Measurements from ENCODE around the gene VAT1L.

DNA sequence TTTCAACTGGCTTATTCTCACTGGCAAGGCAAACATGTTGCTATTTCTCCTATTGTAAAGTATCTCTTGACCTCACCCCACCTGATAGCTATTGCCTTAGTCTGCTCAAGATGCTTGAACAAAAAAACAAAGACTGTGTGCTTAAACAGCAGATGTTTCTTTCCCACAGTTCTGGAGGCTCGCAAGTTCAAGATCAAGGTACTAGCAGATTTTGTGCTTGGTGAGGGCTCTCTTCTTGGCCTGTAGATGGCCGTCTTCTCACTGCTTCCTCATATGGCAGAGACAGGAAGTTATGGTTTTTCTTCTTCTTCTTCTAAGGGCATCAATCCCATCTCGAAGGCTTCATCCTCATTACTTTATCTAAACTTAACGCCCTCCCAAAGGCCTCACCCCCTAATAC is 124.3 kb downstream of the VAT1L start:
- TF ChIP-seq POLR2A (IDR thresholded peaks at IDR 0.05), result no peak
- TF ChIP-seq, protein P1, sequence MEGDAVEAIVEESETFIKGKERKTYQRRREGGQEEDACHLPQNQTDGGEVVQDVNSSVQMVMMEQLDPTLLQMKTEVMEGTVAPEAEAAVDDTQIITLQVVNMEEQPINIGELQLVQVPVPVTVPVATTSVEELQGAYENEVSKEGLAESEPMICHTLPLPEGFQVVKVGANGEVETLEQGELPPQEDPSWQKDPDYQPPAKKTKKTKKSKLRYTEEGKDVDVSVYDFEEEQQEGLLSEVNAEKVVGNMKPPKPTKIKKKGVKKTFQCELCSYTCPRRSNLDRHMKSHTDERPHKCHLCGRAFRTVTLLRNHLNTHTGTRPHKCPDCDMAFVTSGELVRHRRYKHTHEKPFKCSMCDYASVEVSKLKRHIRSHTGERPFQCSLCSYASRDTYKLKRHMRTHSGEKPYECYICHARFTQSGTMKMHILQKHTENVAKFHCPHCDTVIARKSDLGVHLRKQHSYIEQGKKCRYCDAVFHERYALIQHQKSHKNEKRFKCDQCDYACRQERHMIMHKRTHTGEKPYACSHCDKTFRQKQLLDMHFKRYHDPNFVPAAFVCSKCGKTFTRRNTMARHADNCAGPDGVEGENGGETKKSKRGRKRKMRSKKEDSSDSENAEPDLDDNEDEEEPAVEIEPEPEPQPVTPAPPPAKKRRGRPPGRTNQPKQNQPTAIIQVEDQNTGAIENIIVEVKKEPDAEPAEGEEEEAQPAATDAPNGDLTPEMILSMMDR (IDR thresholded peaks at IDR 0.05), result no peak

Measured in Peyer's patch (tissue), 4 donors.